Osteocyte (in vitro differentiated cells): ENCODE data around the gene BORCS5. TPM values are rescaled to one million over a fixed set of nuclear protein-coding genes. Genes with fewer than 3 reads are reported as not detected.

Experiments
- DNase-seq: peaks from one replicate; pipeline ENCODE4 v3.0.0; 2021; ENCODE audit warnings: mixed read lengths; ENCODE audit not compliant: unreplicated experiment; ENCODE audit errors: extremely low spot score
- H3K27ac Mint-ChIP-seq: one replicate; pipeline ENCODE4 v1.8.0; 2021; ENCODE audit warnings: mild to moderate bottlenecking, mixed read lengths; ENCODE audit not compliant: unreplicated experiment
- H3K27me3 Mint-ChIP-seq: one replicate; pipeline ENCODE4 v1.8.0; 2021; ENCODE audit warnings: mixed read lengths; ENCODE audit not compliant: unreplicated experiment
- H3K36me3 Mint-ChIP-seq: one replicate; pipeline ENCODE4 v1.8.0; 2021; ENCODE audit warnings: mixed read lengths; ENCODE audit not compliant: unreplicated experiment
- H3K4me1 Mint-ChIP-seq: one replicate; pipeline ENCODE4 v1.8.0; 2021; ENCODE audit warnings: mixed read lengths; ENCODE audit not compliant: unreplicated experiment
- H3K4me3 Mint-ChIP-seq: one replicate; pipeline ENCODE4 v1.8.0; 2021; ENCODE audit warnings: mild to moderate bottlenecking, moderate library complexity, mixed read lengths; ENCODE audit not compliant: unreplicated experiment
- H3K9me3 Mint-ChIP-seq: one replicate; pipeline ENCODE4 v1.8.0; 2021; ENCODE audit warnings: mixed read lengths; ENCODE audit not compliant: unreplicated experiment
- CTCF ChIP-seq: fragments of 200-600 bp; sonication (generic); IDR thresholded peaks from 2 replicates; pipeline ENCODE4 v1.5.0; 2021; ENCODE audit warnings: antibody characterized with exemption, mild to moderate bottlenecking, moderate library complexity
- total RNA-seq: library from RNA; stranded (reverse); gene quantifications from 2 replicates; pipeline ENCODE4 v1.2.1, GENCODE V29; 2021

Gene BORCS5
- total RNA-seq, 1 donor from 2014 or later: 16.7 TPM

DNA sequence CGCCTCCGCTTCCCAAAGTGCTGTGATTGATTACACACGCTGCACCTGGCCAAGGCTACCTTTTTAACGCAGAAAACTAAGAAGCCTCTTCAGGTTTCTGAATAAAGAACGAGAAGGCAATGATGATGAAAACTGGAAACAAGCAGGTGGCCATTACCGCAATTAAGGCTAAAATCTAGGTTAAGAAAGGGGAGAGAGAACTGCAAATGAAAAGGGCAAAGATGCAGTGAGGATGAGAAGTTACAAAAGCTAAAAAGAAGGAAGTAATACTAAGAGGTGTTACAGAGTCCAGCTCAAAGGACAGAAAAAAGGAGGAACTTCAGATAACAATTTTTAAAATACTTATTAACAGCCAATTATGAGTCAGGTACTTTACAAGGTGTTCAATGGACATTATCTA lies 126.1 kb downstream of the BORCS5 start:
- Mint-ChIP-seq H3K27ac (no peak overlapping the region), H3K9me3 (peaks cover 5% of the 10 kb centered on the region), H3K27me3 (no peaks in the 10 kb centered on the region), H3K4me3 (no peak overlapping the region), H3K4me1 (peaks cover 7% of the 10 kb centered on the region), H3K36me3 (peaks cover 22% of the 10 kb centered on the region)
- DNase-seq: no peak
- TF ChIP-seq CTCF: no peak

DNA sequence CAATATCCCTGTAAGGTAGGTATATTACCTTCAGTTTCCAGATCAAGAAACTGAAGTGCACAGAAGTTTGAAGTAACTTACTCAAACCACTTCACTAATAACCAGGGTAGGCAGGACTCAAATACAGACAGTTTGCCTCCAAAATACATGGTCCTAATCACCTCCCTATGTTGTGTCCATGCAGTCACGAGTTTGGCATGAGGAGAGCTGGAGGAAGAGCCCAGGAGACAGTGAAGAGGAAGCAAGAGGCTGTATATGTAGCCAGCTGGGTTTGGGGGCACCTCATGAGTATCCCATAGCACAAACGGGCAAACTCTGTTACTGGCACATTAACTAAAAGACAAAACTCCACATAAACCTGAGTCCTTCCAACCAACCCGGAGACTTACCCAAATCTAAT lies 126.6 kb downstream of the BORCS5 start:
- DNase-seq: no peak
- peaks cover 22% of the 10 kb centered on the region for H3K36me3 Mint-ChIP-seq
- peaks cover 7% of the 10 kb centered on the region for H3K9me3 Mint-ChIP-seq
- no peak overlapping the region for H3K4me3 Mint-ChIP-seq
- H3K27ac Mint-ChIP-seq: no peak overlapping the region
- no peak for TF ChIP-seq CTCF
- no peaks in the 10 kb centered on the region for H3K27me3 Mint-ChIP-seq
- H3K4me1 Mint-ChIP-seq: peaks cover 12% of the 10 kb centered on the region

- no peak overlapping the region for H3K27ac Mint-ChIP-seq
- TF ChIP-seq CTCF: no peak
Measured at GRCh38 chr12:12486661-12487240, 129.9 kb downstream of the BORCS5 start.

DNA sequence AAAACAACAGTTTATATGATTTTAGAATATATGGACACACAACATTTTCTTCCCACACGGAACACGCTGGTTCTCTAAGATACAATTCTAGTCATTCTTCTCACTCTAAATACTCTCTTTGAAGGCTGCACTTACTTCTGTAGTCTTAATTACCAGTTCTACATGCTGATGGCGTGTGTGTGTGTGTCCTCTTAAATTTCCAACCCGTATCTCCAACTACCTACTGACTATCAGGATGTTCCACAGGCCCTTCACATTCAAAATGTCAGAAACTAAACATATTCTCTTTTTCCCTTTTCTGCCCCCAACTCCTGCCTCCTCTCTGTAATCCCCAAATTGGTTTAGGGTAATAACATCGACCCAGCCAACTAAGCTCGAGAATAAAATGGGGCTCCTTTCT lies 130.6 kb downstream of the BORCS5 start:
- Mint-ChIP-seq H3K4me1 (peaks cover 13% of the 10 kb centered on the region), H3K9me3 (peaks cover 7% of the 10 kb centered on the region), H3K4me3 (no peak overlapping the region), H3K27me3 (no peaks in the 10 kb centered on the region), H3K27ac (peak overlapping the region; percentile 1), H3K36me3 (peaks cover 4% of the 10 kb centered on the region)
- no peak for TF ChIP-seq CTCF
- no peak for DNase-seq

More at GRCh38 chr12:12486661-12487240, 129.9 kb downstream of the BORCS5 start:
- peaks cover 13% of the 10 kb centered on the region for H3K4me1 Mint-ChIP-seq
- no peak for DNase-seq
- no peaks in the 10 kb centered on the region for H3K27me3 Mint-ChIP-seq
- H3K9me3 Mint-ChIP-seq: peaks cover 7% of the 10 kb centered on the region
- peaks cover 10% of the 10 kb centered on the region for H3K36me3 Mint-ChIP-seq
- H3K4me3 Mint-ChIP-seq: no peak overlapping the region

DNA sequence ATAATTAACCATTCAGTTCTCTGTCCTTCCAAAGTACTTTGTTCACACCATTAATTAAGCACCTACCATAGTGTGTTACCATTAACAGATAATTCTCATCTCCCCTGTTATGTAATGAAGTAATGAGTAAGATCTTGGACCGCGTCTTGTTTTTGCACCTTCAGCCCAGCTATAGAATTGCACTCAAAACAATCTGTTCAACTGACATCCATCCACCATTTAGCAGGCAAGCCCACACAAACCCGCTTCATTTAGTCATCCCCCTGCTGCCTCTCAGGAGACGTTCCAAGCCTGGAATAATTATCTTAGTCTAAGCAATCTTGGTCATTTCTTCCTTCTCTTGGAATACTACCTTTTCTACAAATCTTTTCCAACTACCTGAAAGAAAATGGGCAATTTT lies 131.4 kb downstream of the BORCS5 start:
- no peaks in the 10 kb centered on the region for H3K27me3 Mint-ChIP-seq

More for the DNA sequence above, 131.4 kb downstream of the BORCS5 start:
- peaks cover 7% of the 10 kb centered on the region for H3K9me3 Mint-ChIP-seq
- peaks cover 4% of the 10 kb centered on the region for H3K36me3 Mint-ChIP-seq
- no peak overlapping the region for H3K4me3 Mint-ChIP-seq
- no peak for TF ChIP-seq CTCF
- no peak overlapping the region for H3K27ac Mint-ChIP-seq
- peaks cover 13% of the 10 kb centered on the region for H3K4me1 Mint-ChIP-seq
- DNase-seq: no peak
